ENCODE data around the gene C1QTNF8.

- TF ChIP-seq, protein P1, sequence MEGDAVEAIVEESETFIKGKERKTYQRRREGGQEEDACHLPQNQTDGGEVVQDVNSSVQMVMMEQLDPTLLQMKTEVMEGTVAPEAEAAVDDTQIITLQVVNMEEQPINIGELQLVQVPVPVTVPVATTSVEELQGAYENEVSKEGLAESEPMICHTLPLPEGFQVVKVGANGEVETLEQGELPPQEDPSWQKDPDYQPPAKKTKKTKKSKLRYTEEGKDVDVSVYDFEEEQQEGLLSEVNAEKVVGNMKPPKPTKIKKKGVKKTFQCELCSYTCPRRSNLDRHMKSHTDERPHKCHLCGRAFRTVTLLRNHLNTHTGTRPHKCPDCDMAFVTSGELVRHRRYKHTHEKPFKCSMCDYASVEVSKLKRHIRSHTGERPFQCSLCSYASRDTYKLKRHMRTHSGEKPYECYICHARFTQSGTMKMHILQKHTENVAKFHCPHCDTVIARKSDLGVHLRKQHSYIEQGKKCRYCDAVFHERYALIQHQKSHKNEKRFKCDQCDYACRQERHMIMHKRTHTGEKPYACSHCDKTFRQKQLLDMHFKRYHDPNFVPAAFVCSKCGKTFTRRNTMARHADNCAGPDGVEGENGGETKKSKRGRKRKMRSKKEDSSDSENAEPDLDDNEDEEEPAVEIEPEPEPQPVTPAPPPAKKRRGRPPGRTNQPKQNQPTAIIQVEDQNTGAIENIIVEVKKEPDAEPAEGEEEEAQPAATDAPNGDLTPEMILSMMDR (IDR thresholded peaks at IDR 0.05; ENCODE audit: low read depth, low read length) = no peak
- no peak for TF ChIP-seq EZH2phosphoT487 (IDR thresholded peaks at IDR 0.05; ENCODE audit: low read depth)
Observed at GRCh38 chr16:1141716-1142115, 45.7 kb upstream of the C1QTNF8 start.

Data from OCI-LY3 (cell line).